K562 (cell line): ENCODE data around the gene RAB24. TPM values are rescaled to one million over a fixed set of nuclear protein-coding genes. Genes with fewer than 3 reads are reported as not detected.

Experiments used
- ATAC-seq: fragments of 200-7000 bp; cut with Tn5 transposase; 3 replicates; pipeline ENCODE4 v1.9.1; 2020; ENCODE audit warnings: moderate library complexity
- Bru-seq: library from RNA; stranded (reverse); fragments of 400-500 nt; gene quantifications from one replicate; lab custom pipeline; 2021; lab: Mats Ljungman, UMichigan
- BruChase-seq, 2 experiments: library from RNA; stranded (reverse); fragments of 400-500 nt; gene quantifications; one replicate each; lab custom pipeline; 2021; lab: Mats Ljungman, UMichigan
- BruUV-seq: library from RNA; stranded (reverse); fragments of 400-500 nt; replicated peaks from 2 replicates; lab custom pipeline; 2021; lab: Mats Ljungman, UMichigan
- CTCF ChIA-PET: fragments of 300-600 bp; formaldehyde crosslinking; extraction: SDS; loops from one replicate; lab custom pipeline; 2021; ENCODE audit warnings: low intra/inter-chr PET ratio; lab: Yijun Ruan, JAX
- POLR2A ChIA-PET: fragments of 300-600, 350-650 bp; sonication (Branson Sonifier 250); formaldehyde crosslinking; extraction: SDS; loops from one replicate; lab custom pipeline; 2021; ENCODE audit warnings: antibody characterized with exemption, inconsistent platforms; lab: Yijun Ruan, JAX
- DNase-seq, 4 experiments: peaks; one replicate each; pipeline versions ENCODE4 v3.0.0 to v3.0.0-alpha.2; 2011 to 2018; ENCODE audit warnings: low spot score in 3 of 4, mixed read lengths in 3 of 4; ENCODE audit errors: extremely low read depth in 1 of 4
- FAIRE-seq: peaks from 2 replicates; lab custom pipeline; 2011; peaks lifted over from hg19 to GRCh38; lab: Jason Lieb, UNC
- H2AFZ ChIP-seq: 2 replicates; pipeline ENCODE4 v1.6.0; 2011; ENCODE audit warnings: low read depth, low read length, control low read depth, inconsistent platforms
- H3K27ac ChIP-seq: fragments of 200-600 bp; 3 replicates; pipeline ENCODE4 v1.8.0; 2011; ENCODE audit warnings: low read depth, mild to moderate bottlenecking, control low read depth, inconsistent platforms, low read length, moderate library complexity, mixed read lengths; ENCODE audit errors: extremely low read depth
- H3K27me3 ChIP-seq, 2 experiments: fragments of 300-600 bp in 1 of 2; 2 replicates in 1 of 2; 3 replicates in 1 of 2; pipeline versions ENCODE4 v1.6.0 to v1.8.0; 2011; ENCODE audit warnings: inconsistent platforms in 2 of 2, low read length in 2 of 2, mild to moderate bottlenecking in 1 of 2, mixed read lengths in 1 of 2, moderate library complexity in 1 of 2; ENCODE audit not compliant: control insufficient read depth in 2 of 2, insufficient read depth in 2 of 2
- H3K36me3 ChIP-seq: fragments of 300-600 bp; 3 replicates; pipeline ENCODE4 v1.8.0; 2011; ENCODE audit warnings: mild to moderate bottlenecking, low read length, inconsistent platforms; ENCODE audit not compliant: control insufficient read depth, insufficient read depth
- H3K4me1 ChIP-seq, 2 experiments: fragments of 200-600 bp in 1 of 2; replicated peaks in 1 of 2; 2 replicates in 1 of 2; 3 replicates in 1 of 2; pipeline versions ENCODE4 v1.5.1 to v1.8.0; 2011; ENCODE audit warnings: inconsistent platforms in 2 of 2, low read length in 2 of 2, mild to moderate bottlenecking in 1 of 2, mixed read lengths in 1 of 2, moderate library complexity in 1 of 2; ENCODE audit not compliant: control insufficient read depth in 2 of 2, insufficient read depth in 2 of 2
- H3K4me2 ChIP-seq: 2 replicates; pipeline ENCODE4 v1.6.1; 2011; ENCODE audit warnings: low read length, control low read depth, inconsistent platforms, mixed read lengths; ENCODE audit not compliant: insufficient read depth
- H3K4me3 ChIP-seq: fragments of 200-600 bp; sonication (generic), shearing (Covaris generic); 2 replicates; pipeline ENCODE4 v1.5.1; 2016; ENCODE audit warnings: control low read depth, inconsistent platforms
- H3K79me2 ChIP-seq: fragments of 200-600 bp; 3 replicates; pipeline ENCODE4 v1.8.0; 2011; ENCODE audit warnings: low read length, inconsistent platforms; ENCODE audit not compliant: control insufficient read depth, insufficient read depth
- H3K9ac ChIP-seq, 2 experiments: 2 replicates each; pipeline versions ENCODE4 v1.6.0 to v1.6.1; 2011; ENCODE audit warnings: low read depth in 2 of 2, low read length in 2 of 2, control low read depth in 1 of 2, inconsistent platforms in 1 of 2, mild to moderate bottlenecking in 1 of 2, mixed read lengths in 1 of 2; ENCODE audit not compliant: insufficient read depth in 1 of 2
- H3K9me1 ChIP-seq: one replicate; pipeline ENCODE4 v1.6.0; 2011; ENCODE audit warnings: inconsistent platforms, mild to moderate bottlenecking, low read length, moderate library complexity; ENCODE audit not compliant: control insufficient read depth, insufficient read depth
- H3K9me3 ChIP-seq: replicated peaks from 2 replicates; pipeline ENCODE4 v1.5.1; 2011; ENCODE audit warnings: low read depth, low read length, inconsistent platforms; ENCODE audit not compliant: control insufficient read depth, insufficient read depth
- H4K20me1 ChIP-seq: replicated peaks from 2 replicates; pipeline ENCODE4 v1.6.1; 2011; ENCODE audit warnings: low read length, inconsistent platforms, mixed read lengths; ENCODE audit not compliant: control insufficient read depth, insufficient read depth
- CSDE1 ChIP-seq, 2 experiments: fragments of 450-650 bp; IDR thresholded peaks; 2 replicates each; pipeline ENCODE4 v1.6.1; 2016; ENCODE audit warnings: mild to moderate bottlenecking in 1 of 2
- E2F1 ChIP-seq: sonication (generic); formaldehyde crosslinking; IDR thresholded peaks from 2 replicates; pipeline ENCODE4 v1.8.1; 2023; ENCODE audit warnings: mild to moderate bottlenecking, missing genetic modification reagents, moderate library complexity
- E2F8 ChIP-seq: fragments of 450-650 bp; IDR thresholded peaks from 2 replicates; pipeline ENCODE4 v1.7.1; 2018; ENCODE audit warnings: mild to moderate bottlenecking, low read depth; ENCODE audit not compliant: partially characterized antibody
- JUN ChIP-seq, 2 experiments: sonication (generic) in 1 of 2; formaldehyde crosslinking in 1 of 2; IDR thresholded peaks; 2 replicates each; pipeline versions ENCODE4 v1.6.1 to v1.8.0; 2012 to 2022; ENCODE audit warnings: borderline replicate concordance in 2 of 2, mild to moderate bottlenecking in 2 of 2, improper control_type of control experiment in 1 of 2, low read depth in 1 of 2, low read length in 1 of 2, missing genetic modification reagents in 1 of 2
- LCOR ChIP-seq: sonication (generic); formaldehyde crosslinking; IDR thresholded peaks from 2 replicates; pipeline ENCODE4 v1.8.0; 2022; ENCODE audit warnings: mild to moderate bottlenecking, missing genetic modification reagents
- SIX5 ChIP-seq, 2 experiments: IDR thresholded peaks; 2 replicates each; pipeline ENCODE4 v1.6.1; 2011; ENCODE audit warnings: low read length in 2 of 2, borderline replicate concordance in 1 of 2, low read depth in 1 of 2, mild to moderate bottlenecking in 1 of 2, moderate library complexity in 1 of 2; ENCODE audit not compliant: insufficient read depth in 1 of 2
- SLC30A9 ChIP-seq: fragments of 250-450 bp; sonication (Bioruptor Pico); IDR thresholded peaks from 2 replicates; pipeline ENCODE4 v1.8.0; 2022; ENCODE audit warnings: mild to moderate bottlenecking, moderate library complexity
- ZNF57 ChIP-seq: fragments of 450-650 bp; formaldehyde crosslinking; IDR thresholded peaks from 2 replicates; pipeline ENCODE4 v1.4.0; 2020; ENCODE audit warnings: mild to moderate bottlenecking, moderate library complexity
- ZNF785 ChIP-seq: fragments of 250-450 bp; sonication (Bioruptor Pico); IDR thresholded peaks from 2 replicates; pipeline ENCODE4 v1.4.0; 2020; ENCODE audit warnings: mild to moderate bottlenecking
- WGBS: fragments of 100-300 bp; shearing (Covaris generic); methylation state at CpG from one replicate; pipeline ENCODE4 v1.1.6; 2016; ENCODE audit warnings: low coverage, mixed read lengths; ENCODE audit not compliant: insufficient coverage; ENCODE audit errors: missing lambda C conversion rate; 5-methylcytosine and 5-hydroxymethylcytosine counted together
- in situ Hi-C: fragments of 300-500 bp; cut with MboI; formaldehyde crosslinking; loops from 4 replicates; pipeline ENCODE4 v1.15.0; 2018; ENCODE audit warnings: inconsistent platforms, mixed read lengths
- intact Hi-C: fragments of 100-400 bp; cut with micrococcal nuclease; formaldehyde crosslinking; loops from 2 replicates; pipeline ENCODE4 v1.14.2; 2022
- long read RNA-seq, 3 experiments: library from polyadenylated mRNA in 2 of 3; library from RNA in 1 of 3; unstranded in 2 of 3; stranded (forward) in 1 of 3; transcript quantifications; one replicate each; pipeline ENCODE4 v2.0.0, GENCODE V29; 2019 to 2022
- polyA minus RNA-seq, 3 experiments: library from RNA; depleted of rRNA, polyadenylated mRNA; stranded (reverse); fragments of >200 nt; gene quantifications; 2 replicates each; pipeline ENCODE4 v1.2.3, GENCODE V29; 2011
- polyA plus RNA-seq, 8 experiments: library from polyadenylated mRNA; depleted of rRNA in 4 of 8; stranded (reverse) in 5 of 8; unstranded in 3 of 8; fragments of >200 nt; fragmentation: Nextera tagmentation in 2 of 8; fragmentation: Illumina TruSeq in 1 of 8; extraction: Ambion mirVana in 2 of 8; extraction: Trizol in 1 of 8; gene quantifications; 2 replicates each; pipeline versions ENCODE4 v1.2.1 to v1.2.3, GENCODE V29; 2011 to 2014; ENCODE audit warnings: inconsistent platforms in 1 of 8, missing spikeins in 1 of 8
- total RNA-seq, 7 experiments: library from RNA; depleted of rRNA in 6 of 7; stranded (reverse); fragments of >200 nt in 6 of 7; fragmentation: Illumina TruSeq in 2 of 7; extraction: Trizol in 2 of 7; gene quantifications; 2 replicates each; pipeline versions ENCODE4 v1.2.1 to v1.2.3, GENCODE V29; 2011 to 2021; ENCODE audit warnings: low replicate concordance in 1 of 7

Gene RAB24
- total RNA-seq (2011; cell fraction: chromatin; rRNA removed; ENCODE audit: low replicate concordance), result 54.0 and 133 TPM in 2 replicates
- total RNA-seq (2011; cell fraction: nucleolus; rRNA removed), result 129 and 138 TPM in 2 replicates
- 74.5 and 88.1 TPM in 2 replicates for total RNA-seq (2011; cell fraction: nucleoplasm; rRNA removed)
- total RNA-seq (2014; rRNA removed) (61.1 and 72.5 TPM in 2 replicates), total RNA-seq (2014; rRNA removed; fragmentation: Illumina TruSeq; extraction: Trizol) (16.8 and 21.2 TPM in 2 replicates), total RNA-seq (2015; rRNA removed; fragmentation: Illumina TruSeq; extraction: Trizol) (21.1 and 22.2 TPM in 2 replicates), total RNA-seq (2021) (52.5 and 56.7 TPM in 2 replicates), polyA plus RNA-seq (2011; rRNA removed) (70.4 and 85.1 TPM in 2 replicates), polyA plus RNA-seq (2014; fragmentation: Illumina TruSeq; extraction: Trizol) (34.8 and 40.4 TPM in 2 replicates), polyA plus RNA-seq (2014; fragmentation: Nextera tagmentation; extraction: Ambion mirVana) (10 to 100 TPM; 13.9 to 15.7 TPM), polyA plus RNA-seq (2014; rRNA removed) (107 TPM in 2 replicates), polyA minus RNA-seq (2011; rRNA and poly(A)+ RNA removed) (15.0 and 17.4 TPM in 2 replicates), Bru-seq, nascent RNA (percentile 91 among the genes with signal in this experiment), BruChase-seq, experiment 1, labeled RNA remaining after a 2-hour chase (percentile 80 among the genes with signal in this experiment), BruChase-seq, experiment 2, labeled RNA remaining after a 6-hour chase (percentile 82 among the genes with signal in this experiment)
- polyA plus RNA-seq (2011; cell fraction: cytosol; rRNA removed), result 83.0 and 103 TPM in 2 replicates
- 376 and 417 TPM in 2 replicates for polyA plus RNA-seq (2011; cell fraction: nucleus; rRNA removed)
- polyA plus RNA-seq (2012), result 48.9 and 65.7 TPM in 2 replicates
- 10.5 and 14.7 TPM in 2 replicates for polyA minus RNA-seq (2011; cell fraction: cytosol; rRNA and poly(A)+ RNA removed)
- 32.3 and 39.1 TPM in 2 replicates for polyA minus RNA-seq (2011; cell fraction: nucleus; rRNA and poly(A)+ RNA removed)
- long read RNA-seq, experiment 1, transcript RAB24-206 (7 exons, 1,820 nt), result minor isoform, 17 of 142 reads
- long read RNA-seq, experiment 1, transcript RAB24-201 (8 exons, 1,311 nt), result major isoform, 87 of 142 reads
- long read RNA-seq, experiment 1, transcript RAB24-204 (9 exons, 1,236 nt), result minor isoform, 17 of 142 reads
- long read RNA-seq, experiment 1, partial matches to known transcripts, result 2 of 142 reads
- long read RNA-seq, experiment 1, other reads (novel, unspliced or antisense), result 18 of 142 reads
- long read RNA-seq, experiment 2, transcript RAB24-204 (9 exons, 1,236 nt), result minor isoform, 5 of 56 reads
- long read RNA-seq, experiment 2, transcript RAB24-201 (8 exons, 1,311 nt), result major isoform, 35 of 56 reads
- long read RNA-seq, experiment 2, partial matches to known transcripts, result 4 of 56 reads
- long read RNA-seq, experiment 2, other reads (novel, unspliced or antisense), result 9 of 56 reads
- long read RNA-seq, experiment 3, transcript RAB24-201 (8 exons, 1,311 nt), result major isoform, 41 of 72 reads
- long read RNA-seq, experiment 3, transcript RAB24-204 (9 exons, 1,236 nt), result minor isoform, 13 of 72 reads
- long read RNA-seq, experiment 3, transcript RAB24-206 (7 exons, 1,820 nt), result minor isoform, 6 of 72 reads
- long read RNA-seq, experiment 3, partial matches to known transcripts, result 1 of 72 reads
- long read RNA-seq, experiment 3, other reads (novel, unspliced or antisense), result 10 of 72 reads

- ATAC-seq, result peak; percentile 75
- H3K4me2 ChIP-seq, result peak within 1 kb of the TSS; percentile 94
- DNase-seq, result peak; percentile 92 to 93 (median 92)
- H3K27ac ChIP-seq, result peak within 1 kb of the TSS; percentile 89
- no peaks in the 10 kb centered on the region for H3K9me1 ChIP-seq
- in situ Hi-C loops, result no loop called here
- peaks cover 10% of the 10 kb centered on the region for H4K20me1 ChIP-seq
- ChIA-PET CTCF (no interaction called here), POLR2A (interaction anchor here (0.6 to 1.9 kb wide), 6 partner anchors 9 to 835 kb away, joined by 3 to 4 read pairs (median 4); partner anchors contain the start of gene LMAN2)
- no peaks in the 10 kb centered on the region for H3K9me3 ChIP-seq
- peak within 1 kb of the TSS; percentile 86 for H2AFZ ChIP-seq
- peak within 1 kb of the TSS; percentile 93 to 99 for H3K9ac ChIP-seq
- no peak for FAIRE-seq
- peak within 1 kb of the TSS; percentile 88 for H3K4me3 ChIP-seq
- H3K4me1 ChIP-seq, result peaks cover 29 to 36% of the 10 kb centered on the region in 2 experiments
- BruUV-seq, result TSS peak; percentile 76
- WGBS, result 0% methylated on average over 64 of the region's 100 CpGs
- H3K27me3 ChIP-seq, result no peaks in the 10 kb centered on the region
- peaks cover 62% of the 10 kb centered on the region for H3K36me3 ChIP-seq
- H3K79me2 ChIP-seq, result peaks cover 48% of the 10 kb centered on the region
- intact Hi-C loops, result loop anchor here (5.0 kb wide), 1 partner anchor 171 kb away; the partner anchor contains the start of gene NSD1
- TF ChIP-seq ZNF785 (CRISPR knock-in tag) (no peak), ZNF57 (CRISPR knock-in tag) (no peak), LCOR (CRISPR knock-in tag) (peak; percentile 24; the same call in 1 of the 2 replicates), E2F8 (peak; percentile 68), SLC30A9 (no peak), CSDE1 (IDR thresholded peaks at IDR 0.05) (no peak), JUN (IDR thresholded peaks at IDR 0.05; ENCODE audit: borderline replicate concordance, low read depth, low read length) (no peak), JUN (CRISPR knock-in tag; IDR thresholded peaks at IDR 0.05; ENCODE audit: borderline replicate concordance) (peak; percentile 75; the same call in 1 of the 2 replicates), SIX5 (IDR thresholded peaks at IDR 0.05; ENCODE audit: borderline replicate concordance in 1 of 2, insufficient read depth in 1 of 2, low read depth in 1 of 2, low read length in 2 of 2) (0 out of 4 replicates have a peak, but pooled peaks of 1 of the 2 experiments have one; percentile 10), E2F1 (CRISPR knock-in tag) (peak; percentile 84)
Measured at GRCh38 chr5:177303121-177303924, at the start of gene RAB24, which contains the start of gene PRELID1. Gene RAB24, minus strand, starts transcription at chr5:177303719. Its CDS starts 431 bp downstream, at chr5:177303288. Gene PRELID1, plus strand, starts transcription at chr5:177303799. Its CDS starts 187 bp downstream, at chr5:177303986.
